ENCODE measurements around the gene DBI. TPM values are rescaled to one million over a fixed set of nuclear protein-coding genes. Genes with fewer than 3 reads are reported as not detected.

Gene DBI
- total RNA-seq, 1 experiment from 2014 or later = 253 TPM

DNA sequence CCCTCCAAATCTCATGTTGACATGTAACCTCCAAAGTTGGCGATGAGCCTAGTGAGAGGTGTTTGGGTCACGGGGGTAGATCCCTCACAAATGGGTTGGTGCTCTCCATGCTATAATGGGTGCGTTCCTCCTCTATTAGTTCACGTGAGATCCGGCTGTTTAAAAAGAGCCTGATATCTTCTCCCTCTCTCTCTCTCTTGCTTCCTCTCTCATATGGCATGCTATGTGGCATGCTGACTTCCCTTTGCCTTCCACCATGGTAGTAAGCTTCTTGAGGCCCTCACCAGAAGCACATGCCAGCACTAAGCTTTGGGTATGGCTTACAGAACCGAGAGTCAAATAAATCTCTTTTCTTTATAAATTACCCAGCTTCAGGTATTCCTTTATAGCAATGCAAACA is 39.3 kb upstream of the DBI start:
- intact Hi-C loops (cut with micrococcal nuclease; ENCODE audit: unreplicated experiment) (no loop called here), in situ Hi-C loops (cut with HindIII; ENCODE audit: low pct_unique_long_range_greater_than_20kb, low sequenced_read_pairs) (no loop called here)
- ChIA-PET POLR2A (interaction anchor here (0.7 kb wide), 1 partner anchor 82 kb away, joined by 3 read pairs; no protein-coding TSS in a partner anchor), CTCF (no interaction called here)
- Histone ChIP-seq H3K9me3 (ENCODE audit: control insufficient read depth, insufficient read depth, low read depth, low read length) (no peaks in the 10 kb centered on the region), H3K4me1 (ENCODE audit: control insufficient read depth, insufficient read depth, low read length) (no peaks in the 10 kb centered on the region), H3K4me3 (ENCODE audit: low read depth in 2 of 2, low read length in 2 of 2) (no peak overlapping the region), H3K27ac (ENCODE audit: low read length) (no peak overlapping the region), H3K36me3 (ENCODE audit: control insufficient read depth, insufficient read depth, low read length) (no peaks in the 10 kb centered on the region), H3K27me3 (ENCODE audit: control insufficient read depth, insufficient read depth, low read length) (no peaks in the 10 kb centered on the region)
- DNase-seq (ENCODE audit: low read depth, low spot score) = no peak
- ATAC-seq = no peak
- TF ChIP-seq TCF7L2 (IDR thresholded peaks at IDR 0.05; ENCODE audit: low read depth, low read length) (no peak), POLR2AphosphoS5 (IDR thresholded peaks at IDR 0.05; ENCODE audit: low read depth, low read length) (no peak), CTCF (IDR thresholded peaks at IDR 0.05) (no peak), SIN3A (IDR thresholded peaks at IDR 0.05; ENCODE audit: borderline replicate concordance, insufficient read depth, low read depth, low read length) (no peak)
- TF ChIP-seq, protein P1, sequence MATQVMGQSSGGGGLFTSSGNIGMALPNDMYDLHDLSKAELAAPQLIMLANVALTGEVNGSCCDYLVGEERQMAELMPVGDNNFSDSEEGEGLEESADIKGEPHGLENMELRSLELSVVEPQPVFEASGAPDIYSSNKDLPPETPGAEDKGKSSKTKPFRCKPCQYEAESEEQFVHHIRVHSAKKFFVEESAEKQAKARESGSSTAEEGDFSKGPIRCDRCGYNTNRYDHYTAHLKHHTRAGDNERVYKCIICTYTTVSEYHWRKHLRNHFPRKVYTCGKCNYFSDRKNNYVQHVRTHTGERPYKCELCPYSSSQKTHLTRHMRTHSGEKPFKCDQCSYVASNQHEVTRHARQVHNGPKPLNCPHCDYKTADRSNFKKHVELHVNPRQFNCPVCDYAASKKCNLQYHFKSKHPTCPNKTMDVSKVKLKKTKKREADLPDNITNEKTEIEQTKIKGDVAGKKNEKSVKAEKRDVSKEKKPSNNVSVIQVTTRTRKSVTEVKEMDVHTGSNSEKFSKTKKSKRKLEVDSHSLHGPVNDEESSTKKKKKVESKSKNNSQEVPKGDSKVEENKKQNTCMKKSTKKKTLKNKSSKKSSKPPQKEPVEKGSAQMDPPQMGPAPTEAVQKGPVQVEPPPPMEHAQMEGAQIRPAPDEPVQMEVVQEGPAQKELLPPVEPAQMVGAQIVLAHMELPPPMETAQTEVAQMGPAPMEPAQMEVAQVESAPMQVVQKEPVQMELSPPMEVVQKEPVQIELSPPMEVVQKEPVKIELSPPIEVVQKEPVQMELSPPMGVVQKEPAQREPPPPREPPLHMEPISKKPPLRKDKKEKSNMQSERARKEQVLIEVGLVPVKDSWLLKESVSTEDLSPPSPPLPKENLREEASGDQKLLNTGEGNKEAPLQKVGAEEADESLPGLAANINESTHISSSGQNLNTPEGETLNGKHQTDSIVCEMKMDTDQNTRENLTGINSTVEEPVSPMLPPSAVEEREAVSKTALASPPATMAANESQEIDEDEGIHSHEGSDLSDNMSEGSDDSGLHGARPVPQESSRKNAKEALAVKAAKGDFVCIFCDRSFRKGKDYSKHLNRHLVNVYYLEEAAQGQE (IDR thresholded peaks at IDR 0.05; ENCODE audit: insufficient read depth in 1 of 2, low read depth in 2 of 2, low read length in 1 of 2) = no peak
- no TSS peak for BruUV-seq (replicated peaks)

- H3K27me3 ChIP-seq (ENCODE audit: control insufficient read depth, insufficient read depth, low read length) = no peaks in the 10 kb centered on the region
- DNase-seq (ENCODE audit: low read depth, low spot score) = no peak
- no peaks in the 10 kb centered on the region for H3K9me3 ChIP-seq (ENCODE audit: control insufficient read depth, insufficient read depth, low read depth, low read length)
- POLR2A ChIA-PET = no interaction called here
- TF ChIP-seq SIN3A (IDR thresholded peaks at IDR 0.05; ENCODE audit: borderline replicate concordance, insufficient read depth, low read depth, low read length) (no peak), TCF7L2 (IDR thresholded peaks at IDR 0.05; ENCODE audit: low read depth, low read length) (no peak), CTCF (IDR thresholded peaks at IDR 0.05) (no peak), POLR2AphosphoS5 (IDR thresholded peaks at IDR 0.05; ENCODE audit: low read depth, low read length) (no peak)
- TF ChIP-seq, protein P1 (IDR thresholded peaks at IDR 0.05; ENCODE audit: insufficient read depth in 1 of 2, low read depth in 2 of 2, low read length in 1 of 2) = no peak
- no peak overlapping the region for H3K4me3 ChIP-seq (ENCODE audit: low read depth in 2 of 2, low read length in 2 of 2)
- no peak overlapping the region for H3K27ac ChIP-seq (ENCODE audit: low read length)
- CTCF ChIA-PET = no interaction called here
- H3K36me3 ChIP-seq (ENCODE audit: control insufficient read depth, insufficient read depth, low read length) = no peaks in the 10 kb centered on the region
- intact Hi-C loops (cut with micrococcal nuclease; ENCODE audit: unreplicated experiment) (no loop called here), in situ Hi-C loops (cut with HindIII; ENCODE audit: low pct_unique_long_range_greater_than_20kb, low sequenced_read_pairs) (no loop called here)
- no TSS peak for BruUV-seq (replicated peaks)
- no peaks in the 10 kb centered on the region for H3K4me1 ChIP-seq (ENCODE audit: control insufficient read depth, insufficient read depth, low read length)
- ATAC-seq = no peak
Measured at GRCh38 chr2:119332953-119333352, 33.8 kb upstream of the DBI start.
